HG03196 (cell line): ENCODE data around the gene QRFPR.
A peak's percentile ranks its signal among the peaks of the same experiment; 100 is the strongest.
"Not testable (repeated sequence)": the region's sequence is repeated elsewhere in the genome, so short reads cannot be mapped to it uniquely, and the experiment has no call there.

Source experiments
- ATAC-seq: cut with Tn5 transposase; IDR thresholded peaks from one replicate; pipeline ENCODE4 v1.9.1; 2021; ENCODE audit not compliant: unreplicated experiment

The QRFPR gene

DNA sequence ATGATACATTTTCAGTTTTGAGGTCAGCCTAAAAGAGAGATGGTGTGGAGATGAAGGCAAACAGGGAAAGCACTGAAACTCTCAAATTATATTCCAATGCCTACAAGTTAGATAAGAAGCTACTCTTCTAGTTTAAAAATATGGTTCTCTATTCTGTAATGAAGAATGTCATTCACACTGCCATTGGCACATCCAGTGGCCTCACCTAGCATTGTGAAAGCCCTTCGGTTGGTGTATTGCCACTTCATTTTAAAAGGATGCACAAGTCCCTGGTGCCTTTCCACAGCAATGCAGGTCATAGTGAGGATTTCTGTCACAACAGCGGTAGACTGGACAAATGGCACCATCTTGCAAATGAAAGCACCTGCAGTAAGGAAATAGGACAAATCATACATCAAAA, 40.6 kb downstream of the QRFPR start:
- ATAC-seq = no peak

GRCh38 chr4:121339824-121340223, 41.0 kb downstream of the QRFPR start:
- ATAC-seq = no peak

- ATAC-seq = no peak
These were observed 41.5 kb downstream of the QRFPR start for GRCh38 chr4:121339307-121339706.

DNA sequence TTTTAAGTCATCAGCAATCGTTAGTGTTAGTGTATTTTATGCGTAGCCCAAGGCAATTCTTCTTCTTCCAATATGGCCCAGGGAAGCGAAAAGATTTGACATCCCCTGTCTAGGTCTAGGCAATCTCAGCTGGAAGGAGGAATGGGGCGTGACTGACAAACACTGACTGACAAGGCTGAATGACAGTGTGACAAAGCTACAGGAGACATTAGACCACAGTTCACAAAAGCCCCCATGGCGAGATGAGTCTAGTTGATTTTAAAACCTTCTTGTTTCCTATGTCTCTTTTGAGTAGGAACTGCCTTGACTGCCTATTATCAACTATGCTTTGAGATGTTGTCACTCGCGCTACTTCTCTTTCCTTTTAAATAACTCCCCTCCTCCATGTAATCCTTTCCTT, 42.3 kb downstream of the QRFPR start:
- no peak for ATAC-seq

- no peak for ATAC-seq
These were observed 44.1 kb downstream of the QRFPR start for GRCh38 chr4:121336706-121337105.

- no peak for ATAC-seq
These were observed 50.6 kb downstream of the QRFPR start for GRCh38 chr4:121330180-121330665.

- no peak for ATAC-seq
These were observed 54.2 kb downstream of the QRFPR start for GRCh38 chr4:121326597-121326996.

GRCh38 chr4:121324331-121324730, 56.5 kb downstream of the QRFPR start:
- ATAC-seq = no peak

GRCh38 chr4:121321466-121321865, 59.4 kb downstream of the QRFPR start:
- no peak for ATAC-seq

DNA sequence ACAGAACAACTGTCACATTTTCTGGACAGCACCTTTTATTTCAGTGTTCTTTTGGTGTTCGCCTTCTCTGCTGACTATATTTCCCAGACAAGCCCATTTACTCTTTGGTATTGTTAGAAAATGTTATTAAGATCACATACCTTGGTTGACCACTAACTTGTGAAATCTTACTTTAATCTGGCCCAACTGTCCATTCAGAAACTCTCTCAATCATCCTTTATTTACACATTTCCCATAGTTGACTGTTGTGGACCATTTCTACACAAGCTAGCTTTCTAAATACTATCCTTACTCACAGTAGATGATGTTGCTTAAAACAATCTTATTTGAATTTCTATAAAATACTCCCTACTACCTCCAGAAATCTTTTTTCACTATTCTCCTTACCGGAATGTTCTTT, 64.7 kb downstream of the QRFPR start:
- no peak for ATAC-seq

DNA sequence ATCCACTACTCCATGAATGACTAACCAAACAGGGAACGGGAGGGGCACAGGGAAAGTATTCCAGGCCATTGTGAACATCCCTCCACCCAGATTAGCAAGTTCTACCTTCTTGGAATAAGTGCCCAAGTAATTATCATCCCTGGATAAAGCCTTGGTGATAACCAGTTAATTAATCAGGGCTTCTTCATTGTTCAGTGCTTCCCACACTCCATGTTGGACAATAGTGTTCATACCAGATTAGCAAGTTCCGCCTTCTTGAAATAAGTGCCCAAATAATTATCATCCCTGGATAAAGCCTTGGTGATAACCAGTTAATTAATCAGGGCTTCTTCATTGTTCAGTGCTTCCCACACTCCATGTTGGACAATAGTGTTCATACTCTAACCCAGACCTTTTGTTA, 67.4 kb downstream of the QRFPR start:
- not testable (repeated sequence) for ATAC-seq

DNA sequence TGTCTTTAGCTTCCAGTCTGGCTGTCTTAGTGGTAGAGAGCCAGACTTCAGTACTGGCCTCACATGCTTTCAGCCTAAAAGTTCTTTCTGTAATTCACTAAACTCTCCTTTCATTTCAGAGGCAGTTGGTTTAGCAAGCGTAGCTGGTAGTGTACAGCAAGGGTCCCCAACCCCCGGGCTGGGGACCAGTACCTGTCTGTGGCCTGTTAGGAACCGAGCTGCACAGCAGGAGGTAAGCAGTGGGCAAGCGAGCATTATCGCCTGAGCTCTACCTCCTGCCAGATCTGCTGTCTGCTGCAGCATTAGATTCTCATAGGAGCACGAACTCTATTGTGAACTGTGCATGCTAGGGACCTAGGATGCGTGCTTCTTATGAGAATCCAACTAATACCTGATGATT, 72.0 kb downstream of the QRFPR start:
- no peak for ATAC-seq

- ATAC-seq = no peak
These were observed 72.5 kb downstream of the QRFPR start for GRCh38 chr4:121308328-121308663.

- ATAC-seq = peak; percentile 90
These were observed 73.1 kb downstream of the QRFPR start for GRCh38 chr4:121307445-121308327.

DNA sequence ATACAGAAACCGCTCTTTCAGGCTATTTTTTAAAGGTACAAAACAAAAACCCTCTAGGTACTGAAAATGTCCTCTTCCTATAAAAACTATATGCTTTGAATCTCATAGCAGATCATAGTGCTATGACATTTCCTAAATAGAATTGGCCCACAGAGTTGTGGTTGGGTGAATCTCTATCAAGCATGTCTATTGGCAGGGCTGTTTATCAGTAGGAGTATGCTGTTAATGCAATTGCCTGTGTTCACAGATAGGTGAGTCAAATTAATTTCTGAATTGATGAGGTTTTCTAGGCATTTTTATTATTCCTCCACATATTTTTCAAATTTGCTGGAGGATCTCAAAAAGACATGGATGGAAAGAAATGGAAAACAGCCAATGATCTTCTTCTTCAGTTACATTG, 73.9 kb downstream of the QRFPR start:
- ATAC-seq = no peak

- ATAC-seq = no peak
These were observed 75.9 kb downstream of the QRFPR start for GRCh38 chr4:121304893-121305292.

DNA sequence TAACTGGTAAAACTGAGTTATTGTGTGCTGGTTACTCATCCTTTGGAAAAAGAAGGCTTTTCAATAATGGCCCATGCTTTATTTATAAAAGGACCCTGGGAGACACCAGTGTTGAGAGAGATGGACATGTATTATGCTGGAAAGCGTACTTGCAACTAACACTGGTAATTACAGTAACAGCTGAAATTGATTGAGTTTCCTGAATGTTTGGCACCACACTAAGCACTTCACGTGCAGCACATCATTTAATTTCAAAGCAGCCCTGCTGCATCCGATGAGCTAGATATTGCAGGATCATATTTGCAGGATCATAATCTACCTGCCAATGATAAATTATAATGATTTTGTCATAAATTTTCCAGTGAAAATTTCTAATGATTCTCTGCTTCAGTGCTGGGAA, 81.5 kb downstream of the QRFPR start:
- no peak for ATAC-seq

- ATAC-seq = no peak
These were observed 97.5 kb downstream of the QRFPR start for GRCh38 chr4:121283319-121283718.

- no peak for ATAC-seq
These were observed 100.4 kb downstream of the QRFPR start for GRCh38 chr4:121280425-121280824.

GRCh38 chr4:121278811-121279368, 101.9 kb downstream of the QRFPR start:
- peak; percentile 94 for ATAC-seq
